ENCODE data around the gene RPL13A.

The RPL13A gene

DNA sequence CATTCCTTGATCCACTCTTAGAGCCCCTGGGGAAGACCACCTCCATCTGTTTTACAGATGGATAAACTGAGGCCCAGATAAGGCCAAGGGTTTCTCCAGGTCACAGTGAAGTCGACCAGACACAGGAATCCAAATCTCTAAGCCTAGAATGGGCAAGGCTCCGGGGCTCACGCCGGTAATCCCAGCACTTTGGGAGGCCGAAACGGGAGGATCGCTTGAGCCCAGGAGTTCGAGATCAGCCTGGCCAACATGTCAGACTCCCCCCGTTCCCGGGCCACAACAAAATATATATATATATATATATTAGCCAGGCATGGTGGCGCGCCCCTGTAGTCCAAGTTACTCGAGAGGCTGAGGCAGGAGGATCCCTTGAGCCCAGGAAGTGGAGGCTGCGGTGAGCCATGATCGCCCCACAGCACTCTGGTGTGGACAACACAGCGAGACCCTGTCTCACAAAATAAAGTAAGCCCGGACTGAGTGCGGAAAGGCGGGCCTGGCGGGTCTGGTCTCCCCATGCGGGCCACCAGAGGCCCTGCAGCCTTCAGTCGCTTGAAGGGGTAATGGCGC lies 615 bp upstream of the RPL13A start:
- DNase-seq: no peak

DNA sequence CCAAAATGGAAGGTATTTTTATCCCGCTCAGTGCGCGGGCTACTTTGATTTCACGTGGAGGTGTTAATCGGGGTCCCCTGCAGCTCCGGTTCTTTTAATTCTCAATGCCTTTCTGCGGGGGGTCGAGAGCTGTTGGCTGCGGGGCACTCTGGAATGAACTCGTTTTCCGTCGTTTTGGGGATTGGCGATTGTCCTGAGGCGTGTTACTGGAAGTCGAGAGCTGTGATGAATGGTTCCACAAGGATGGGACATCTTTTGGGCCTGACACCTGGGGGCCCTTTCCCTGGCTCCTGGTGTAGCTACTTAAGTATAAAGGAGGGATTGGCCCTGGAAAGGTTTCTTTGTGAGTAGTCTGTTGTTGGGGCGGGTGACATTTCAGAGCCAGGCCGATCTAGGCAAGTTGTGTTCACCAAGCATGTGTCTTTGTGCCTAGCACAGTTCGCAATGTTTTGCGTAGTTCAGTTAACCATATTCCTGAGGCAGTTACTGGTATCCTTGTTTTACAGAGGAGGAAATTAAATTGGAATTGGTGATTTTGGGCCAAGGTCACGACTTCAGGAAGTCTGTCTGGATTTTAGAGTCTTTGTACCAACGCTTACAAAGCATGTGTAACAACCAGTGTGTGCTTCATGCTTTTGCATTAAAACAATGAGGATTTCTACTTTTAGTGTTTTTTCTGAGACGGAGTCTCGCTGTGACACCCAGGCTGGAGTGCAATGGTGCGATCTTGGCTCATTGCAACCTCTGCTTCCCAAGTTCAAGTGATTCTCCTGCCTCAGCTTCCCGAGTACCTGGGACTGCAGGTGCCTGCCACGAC lies 846 bp downstream of the RPL13A start:
- no peak for DNase-seq

DNA sequence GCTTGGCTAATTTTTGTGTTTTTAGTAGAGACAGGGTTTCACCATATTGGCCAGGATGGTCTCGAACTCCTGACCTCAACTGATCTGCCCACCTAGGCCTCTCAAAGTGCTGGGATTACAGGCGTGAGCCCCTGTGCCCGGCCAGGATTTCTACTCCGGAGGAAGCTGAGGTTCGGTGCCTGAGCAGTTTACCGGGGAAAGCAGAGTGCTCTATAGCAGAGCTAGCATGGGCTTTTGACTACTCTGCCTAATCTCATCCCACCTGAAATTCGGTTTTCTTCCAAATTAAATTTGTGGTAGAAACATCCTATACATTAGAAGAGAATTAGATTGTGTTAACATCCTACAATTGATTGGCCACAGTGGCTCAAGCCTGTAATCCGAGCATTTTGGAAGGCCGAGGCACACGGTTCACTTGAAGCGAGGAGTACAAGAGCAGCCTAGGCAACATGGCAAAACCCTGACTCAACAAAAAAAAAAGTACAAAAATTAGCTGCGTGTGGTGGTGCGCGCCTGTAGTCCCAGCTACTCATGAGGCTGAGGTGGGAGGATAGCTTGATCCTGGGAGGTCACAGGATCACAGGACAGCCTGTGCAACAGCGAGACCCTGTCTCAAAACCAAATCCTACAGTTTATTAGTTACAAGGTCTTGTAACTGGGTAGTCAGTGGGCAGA lies 1.6 kb downstream of the RPL13A start:
- no peak for DNase-seq

DNA sequence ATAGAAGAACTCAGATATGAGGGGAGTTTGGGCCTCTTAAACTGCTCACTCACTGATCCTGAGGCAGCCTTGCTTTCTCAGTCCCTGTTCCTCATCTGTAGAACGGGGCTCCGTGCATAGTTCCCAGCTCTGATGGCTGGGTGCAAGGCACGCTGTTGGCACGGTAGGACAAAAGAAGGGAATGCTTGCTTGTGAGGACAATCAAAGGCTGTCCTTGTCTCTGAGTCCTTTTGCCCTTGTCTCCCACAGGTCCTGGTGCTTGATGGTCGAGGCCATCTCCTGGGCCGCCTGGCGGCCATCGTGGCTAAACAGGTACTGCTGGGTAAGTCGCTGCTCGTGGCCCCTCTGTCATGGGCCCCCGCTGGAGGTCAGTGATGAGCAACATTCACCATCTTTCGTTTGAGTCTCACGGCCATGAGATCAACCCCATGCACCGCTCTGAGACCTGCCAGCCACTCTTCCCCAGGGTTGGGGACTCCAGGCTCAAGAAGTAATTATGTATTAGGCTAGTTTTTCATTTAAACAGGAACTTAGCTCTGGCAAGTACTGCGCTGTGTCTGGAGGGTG lies 2.3 kb downstream of the RPL13A start:
- no peak for DNase-seq

DNA sequence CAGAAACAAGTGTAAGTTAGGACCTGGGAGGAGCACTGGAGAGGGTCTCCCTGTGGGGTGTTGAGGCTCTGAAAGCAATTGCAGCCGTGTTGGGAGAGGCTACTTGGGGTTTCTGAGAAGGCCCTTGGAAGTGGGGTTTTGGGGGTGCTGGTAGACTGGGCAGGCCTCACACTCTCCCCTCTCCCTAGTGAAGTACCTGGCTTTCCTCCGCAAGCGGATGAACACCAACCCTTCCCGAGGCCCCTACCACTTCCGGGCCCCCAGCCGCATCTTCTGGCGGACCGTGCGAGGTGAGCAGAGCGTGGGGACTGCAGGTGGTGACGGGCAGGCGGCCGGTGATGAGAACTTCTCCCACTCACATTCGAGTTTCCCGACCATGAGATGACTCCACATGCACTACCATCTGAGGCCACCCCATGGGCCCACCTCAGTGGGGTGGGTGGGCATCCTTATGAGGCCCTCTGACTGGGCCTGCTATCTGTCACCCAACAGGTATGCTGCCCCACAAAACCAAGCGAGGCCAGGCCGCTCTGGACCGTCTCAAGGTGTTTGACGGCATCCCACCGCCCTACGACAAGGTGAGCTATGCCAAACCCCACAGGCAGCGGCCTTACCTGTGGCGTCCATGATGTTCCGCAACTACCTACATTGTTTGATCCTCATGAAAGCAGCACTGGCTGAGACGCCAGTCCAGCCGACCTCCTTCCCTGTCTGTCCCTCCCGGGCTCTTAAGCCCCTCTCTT lies 3.0 kb downstream of the RPL13A start:
- DNase-seq: no peak

DNA sequence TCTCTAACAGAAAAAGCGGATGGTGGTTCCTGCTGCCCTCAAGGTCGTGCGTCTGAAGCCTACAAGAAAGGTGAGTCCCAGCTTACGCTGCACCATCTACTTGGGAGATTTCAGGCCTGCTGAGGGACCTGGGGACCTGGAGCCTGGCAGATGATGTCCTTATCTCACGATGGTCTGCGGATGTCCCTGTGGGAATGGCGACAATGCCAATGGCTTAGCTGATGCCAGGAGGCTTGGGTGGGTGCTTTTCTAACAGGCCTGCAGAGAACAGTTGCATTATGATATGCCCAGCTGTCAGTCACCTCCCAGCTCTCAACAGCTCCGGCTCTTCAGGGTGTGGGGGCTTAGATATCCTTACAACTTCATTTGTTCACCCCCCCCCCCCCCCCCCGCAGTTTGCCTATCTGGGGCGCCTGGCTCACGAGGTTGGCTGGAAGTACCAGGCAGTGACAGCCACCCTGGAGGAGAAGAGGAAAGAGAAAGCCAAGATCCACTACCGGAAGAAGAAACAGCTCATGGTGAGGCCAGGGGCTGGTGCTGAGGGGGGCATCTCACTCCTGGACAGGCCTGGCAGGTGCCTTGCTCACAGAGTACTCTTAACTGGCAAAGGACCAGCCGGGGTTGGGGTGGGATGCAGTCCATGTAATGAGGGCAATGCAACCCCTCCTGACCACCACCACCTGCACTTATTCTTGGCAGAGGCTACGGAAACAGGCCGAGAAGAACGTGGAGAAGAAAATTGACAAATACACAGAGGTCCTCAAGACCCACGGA lies 3.8 kb downstream of the RPL13A start:
- DNase-seq: no peak

DNA sequence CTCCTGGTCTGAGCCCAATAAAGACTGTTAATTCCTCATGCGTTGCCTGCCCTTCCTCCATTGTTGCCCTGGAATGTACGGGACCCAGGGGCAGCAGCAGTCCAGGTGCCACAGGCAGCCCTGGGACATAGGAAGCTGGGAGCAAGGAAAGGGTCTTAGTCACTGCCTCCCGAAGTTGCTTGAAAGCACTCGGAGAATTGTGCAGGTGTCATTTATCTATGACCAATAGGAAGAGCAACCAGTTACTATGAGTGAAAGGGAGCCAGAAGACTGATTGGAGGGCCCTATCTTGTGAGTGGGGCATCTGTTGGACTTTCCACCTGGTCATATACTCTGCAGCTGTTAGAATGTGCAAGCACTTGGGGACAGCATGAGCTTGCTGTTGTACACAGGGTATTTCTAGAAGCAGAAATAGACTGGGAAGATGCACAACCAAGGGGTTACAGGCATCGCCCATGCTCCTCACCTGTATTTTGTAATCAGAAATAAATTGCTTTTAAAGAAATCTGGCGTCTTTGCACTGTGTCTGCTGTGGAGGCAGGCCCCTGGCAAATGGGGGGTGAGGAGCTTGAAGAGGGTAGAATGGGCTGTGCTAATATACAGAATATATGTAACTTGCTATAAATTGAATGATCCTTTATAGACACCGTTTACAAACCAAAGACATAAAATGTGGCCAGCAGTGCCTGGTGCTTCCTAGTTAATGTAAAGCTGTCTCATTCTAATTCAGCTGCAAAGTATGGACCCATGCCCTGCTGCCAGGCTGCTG lies 4.6 kb downstream of the RPL13A start:
- no peak for DNase-seq

DNA sequence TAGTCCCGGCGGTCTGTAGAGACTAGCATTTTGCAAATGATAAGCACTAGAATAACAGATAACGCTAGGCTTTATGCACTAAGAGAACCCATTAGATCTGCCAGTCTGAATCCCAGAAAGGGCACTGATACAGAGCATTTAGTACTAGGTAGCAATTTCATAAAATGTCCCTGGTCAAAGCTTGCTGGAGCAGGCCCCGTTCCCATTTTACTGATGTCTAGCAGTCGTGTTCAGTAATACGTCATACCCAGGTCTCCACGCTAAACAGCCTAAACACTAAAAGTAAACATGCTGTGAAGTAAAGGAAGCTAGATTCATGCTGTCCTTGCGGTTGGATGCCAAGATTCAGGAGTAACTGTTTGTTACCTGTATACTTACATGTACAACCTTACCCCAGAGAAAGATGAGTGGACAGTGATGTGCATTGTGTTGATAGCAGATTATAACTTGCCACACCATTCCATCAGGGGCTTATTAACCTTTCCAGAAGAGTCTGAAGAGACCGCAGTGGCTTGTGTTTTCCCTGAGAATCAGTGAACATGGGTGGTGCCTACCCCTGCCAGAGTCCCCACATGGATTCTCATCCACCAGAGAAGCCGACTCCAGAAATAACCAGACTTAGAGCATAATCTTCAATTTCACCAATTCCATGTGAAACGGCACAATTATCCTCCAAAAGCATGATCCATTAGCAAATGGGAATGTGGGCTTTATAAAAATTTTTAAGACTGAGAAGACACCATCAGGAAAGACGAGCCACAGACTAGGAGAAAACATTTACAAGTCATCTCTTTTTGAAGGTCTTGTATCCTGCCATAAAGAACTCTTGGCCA lies 5.4 kb downstream of the RPL13A start:
- no peak for DNase-seq

DNA sequence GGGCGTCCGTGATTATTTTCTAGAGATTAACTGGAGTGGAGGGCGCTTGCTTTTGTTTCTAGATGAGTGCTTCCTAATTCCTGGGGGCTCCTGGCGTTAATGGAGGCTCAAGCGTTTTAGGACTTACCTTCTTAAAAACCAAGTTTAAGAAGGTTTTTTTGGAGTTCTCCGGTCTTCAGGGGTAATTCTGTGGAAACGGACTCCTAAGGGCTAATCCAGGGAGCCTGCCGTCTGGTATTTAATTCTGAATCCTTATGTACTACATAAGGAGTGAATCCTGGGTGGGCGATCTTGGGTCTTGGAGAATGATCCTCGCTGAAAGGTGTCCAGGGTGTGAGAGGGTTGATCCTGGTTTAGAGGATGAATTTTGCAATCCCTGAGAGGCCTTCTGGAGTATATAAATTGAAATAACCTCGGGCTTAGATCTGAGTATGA lies 9.2 kb downstream of the RPL13A start:
- DNase-seq: no peak

DNA sequence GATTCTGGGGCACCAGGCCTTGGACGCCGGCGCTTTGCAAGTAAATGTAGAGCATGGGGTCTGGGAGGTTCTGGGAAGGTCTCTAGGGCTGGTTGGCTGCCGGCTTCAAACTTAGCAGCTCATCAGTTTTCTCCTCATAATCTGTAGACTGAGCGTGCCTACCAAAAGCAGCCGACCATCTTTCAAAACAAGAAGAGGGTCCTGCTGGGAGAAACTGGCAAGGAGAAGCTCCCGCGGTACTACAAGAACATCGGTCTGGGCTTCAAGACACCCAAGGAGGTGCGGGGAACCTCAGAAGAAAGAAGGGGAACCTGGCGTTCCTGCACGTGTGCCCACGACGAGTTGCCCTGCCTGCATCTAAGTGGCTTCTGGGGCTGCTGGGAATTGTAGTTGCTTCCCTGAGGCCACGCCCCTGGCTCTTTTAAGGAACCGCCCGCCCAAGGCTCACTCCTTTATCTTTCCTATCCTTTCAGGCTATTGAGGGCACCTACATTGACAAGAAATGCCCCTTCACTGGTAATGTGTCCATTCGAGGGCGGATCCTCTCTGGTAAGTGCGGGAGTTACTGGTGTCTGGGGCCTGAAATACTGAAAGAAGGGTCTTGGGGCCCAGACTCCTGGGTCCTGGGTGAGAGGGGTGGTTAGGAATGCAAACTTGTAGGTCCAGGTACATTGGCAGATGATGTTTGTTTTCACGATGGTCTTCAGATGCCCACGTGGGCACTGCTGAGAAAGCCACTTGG lies 9.8 kb downstream of the RPL13A start:
- no peak for DNase-seq

DNA sequence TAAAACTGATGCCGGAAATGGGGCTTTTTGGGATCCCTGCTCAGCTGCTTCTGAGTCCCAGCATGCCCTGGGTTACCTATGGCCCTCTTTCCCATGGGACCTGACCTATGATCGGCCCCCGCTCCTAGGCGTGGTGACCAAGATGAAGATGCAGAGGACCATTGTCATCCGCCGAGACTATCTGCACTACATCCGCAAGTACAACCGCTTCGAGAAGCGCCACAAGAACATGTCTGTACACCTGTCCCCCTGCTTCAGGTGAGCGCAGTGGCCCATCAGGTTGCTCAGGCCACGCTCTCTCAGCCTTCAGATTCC lies 10.3 kb downstream of the RPL13A start:
- no peak for DNase-seq

DNA sequence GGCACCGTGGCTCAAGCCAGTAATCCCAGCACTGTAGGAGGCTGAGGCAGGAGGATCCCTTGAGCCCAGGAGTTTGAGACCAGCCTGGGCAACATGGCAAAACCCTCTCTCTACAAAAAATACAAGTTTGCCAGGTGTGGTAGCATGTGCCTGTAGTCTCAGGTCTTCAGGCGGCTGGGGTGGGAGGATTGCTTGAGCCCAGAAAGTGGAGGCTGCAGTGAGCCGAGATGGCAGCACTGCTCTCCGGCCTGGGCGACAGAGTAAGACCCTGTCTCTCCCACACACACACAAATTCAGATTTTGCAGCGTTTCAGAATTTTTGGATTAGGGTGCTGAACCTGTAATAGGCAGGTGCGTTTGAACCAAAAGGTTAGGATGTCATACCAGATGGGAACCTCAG lies 11.1 kb downstream of the RPL13A start:
- DNase-seq: no peak

DNA sequence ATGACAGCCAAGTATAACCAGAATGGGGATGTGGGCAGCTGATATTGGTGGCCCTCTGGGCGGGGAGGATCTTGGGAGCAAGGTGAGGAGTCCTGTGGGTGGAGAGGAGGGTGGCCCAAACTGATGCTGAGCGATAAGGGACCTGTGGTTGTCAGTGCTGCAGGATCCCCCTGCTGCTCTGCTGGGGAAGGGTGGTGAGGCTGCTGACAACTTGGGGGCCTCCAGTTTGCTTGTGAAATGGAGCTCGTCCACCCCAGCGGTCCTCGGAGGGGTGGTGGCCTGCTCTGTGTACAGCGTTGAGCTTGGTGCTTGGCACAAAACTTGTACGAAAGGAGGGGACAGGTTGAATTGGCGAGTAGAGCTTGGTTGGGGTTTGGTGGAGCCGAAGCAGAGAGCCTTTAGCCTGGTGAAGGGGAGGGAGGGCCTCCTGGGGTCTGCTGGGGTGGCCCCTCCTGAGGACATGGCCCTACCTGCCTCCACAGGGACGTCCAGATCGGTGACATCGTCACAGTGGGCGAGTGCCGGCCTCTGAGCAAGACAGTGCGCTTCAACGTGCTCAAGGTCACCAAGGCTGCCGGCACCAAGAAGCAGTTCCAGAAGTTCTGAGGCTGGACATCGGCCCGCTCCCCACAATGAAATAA lies 11.7 kb downstream of the RPL13A start:
- DNase-seq: no peak

DNA sequence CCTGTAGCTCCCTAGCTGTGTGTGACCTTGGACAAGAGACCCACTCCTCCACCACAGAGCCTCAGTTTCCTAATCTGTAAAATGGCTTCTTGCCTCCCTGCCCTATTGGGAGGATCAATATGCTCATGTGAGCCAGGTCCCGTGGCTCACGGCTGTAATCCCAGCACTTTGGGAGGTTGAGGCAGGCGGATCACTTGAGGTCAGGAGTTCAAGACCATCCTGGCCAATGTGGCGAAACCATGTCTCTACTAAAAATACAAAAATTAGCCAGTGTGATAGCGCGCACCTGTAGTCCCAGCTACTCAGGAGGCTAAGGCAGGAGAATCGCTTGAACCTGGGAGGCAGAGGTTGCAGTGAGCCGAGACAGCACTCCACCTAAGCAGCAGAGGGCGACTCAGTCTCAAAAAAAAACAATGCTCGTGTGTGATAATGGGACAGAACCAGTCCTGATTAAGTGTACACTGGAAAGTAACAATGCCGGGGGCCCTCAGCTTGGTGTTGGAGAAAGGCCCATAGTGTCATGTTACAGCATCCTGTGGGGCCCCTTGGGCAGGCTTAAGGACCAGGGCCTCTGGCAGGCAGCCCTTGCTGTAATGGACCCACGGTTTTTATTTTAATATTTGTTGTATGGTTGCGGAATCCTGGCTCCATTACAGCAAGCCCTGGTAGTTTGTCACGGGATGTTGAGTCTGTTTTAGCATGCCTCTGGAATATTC lies 15.6 kb downstream of the RPL13A start:
- peak; percentile 73 for DNase-seq

DNA sequence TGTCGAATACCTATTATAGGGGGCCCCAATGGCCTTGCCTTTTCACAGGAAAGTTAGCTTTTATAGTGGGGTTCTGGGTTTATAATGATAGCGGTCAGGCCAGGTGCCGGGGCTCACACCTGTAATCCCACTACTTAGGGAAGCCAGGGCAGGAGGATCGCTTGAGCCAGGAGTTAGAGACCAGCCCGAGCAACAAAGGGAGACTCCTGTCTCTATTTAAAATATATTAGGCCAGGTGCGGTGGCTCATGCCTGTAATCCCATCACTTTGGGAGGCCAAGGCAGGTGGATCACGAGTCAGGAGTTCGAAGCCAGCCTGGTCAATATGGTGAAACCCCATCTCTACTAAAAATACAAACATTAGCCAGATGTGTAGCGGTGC lies 16.2 kb downstream of the RPL13A start:
- DNase-seq: no peak

DNA sequence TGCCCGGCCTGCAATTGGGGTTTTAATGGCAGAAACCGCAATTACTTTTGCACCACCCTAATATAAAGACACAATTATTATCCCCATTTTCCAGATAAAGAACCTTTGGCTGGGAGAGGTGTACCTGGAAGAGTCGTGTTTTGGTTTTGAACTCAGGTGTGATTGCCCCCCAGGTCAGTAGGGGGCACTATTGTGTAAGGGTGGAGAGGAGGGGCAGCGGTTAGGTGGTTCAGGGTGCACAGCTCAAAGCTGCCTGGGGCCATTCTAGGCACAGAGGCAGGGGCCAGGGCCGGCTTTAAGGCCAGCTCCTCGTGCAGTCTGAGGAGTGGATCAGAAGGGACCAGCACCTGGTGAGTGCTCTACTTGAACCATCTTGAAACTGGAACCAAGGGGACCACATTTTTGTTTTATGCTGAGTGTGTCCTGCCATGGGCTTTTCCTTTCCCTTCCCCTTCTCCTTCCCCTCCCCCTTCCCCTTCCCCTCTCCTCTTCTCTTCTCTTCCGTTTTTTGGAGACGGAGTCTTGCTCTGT lies 19.2 kb downstream of the RPL13A start:
- DNase-seq: no peak

DNA sequence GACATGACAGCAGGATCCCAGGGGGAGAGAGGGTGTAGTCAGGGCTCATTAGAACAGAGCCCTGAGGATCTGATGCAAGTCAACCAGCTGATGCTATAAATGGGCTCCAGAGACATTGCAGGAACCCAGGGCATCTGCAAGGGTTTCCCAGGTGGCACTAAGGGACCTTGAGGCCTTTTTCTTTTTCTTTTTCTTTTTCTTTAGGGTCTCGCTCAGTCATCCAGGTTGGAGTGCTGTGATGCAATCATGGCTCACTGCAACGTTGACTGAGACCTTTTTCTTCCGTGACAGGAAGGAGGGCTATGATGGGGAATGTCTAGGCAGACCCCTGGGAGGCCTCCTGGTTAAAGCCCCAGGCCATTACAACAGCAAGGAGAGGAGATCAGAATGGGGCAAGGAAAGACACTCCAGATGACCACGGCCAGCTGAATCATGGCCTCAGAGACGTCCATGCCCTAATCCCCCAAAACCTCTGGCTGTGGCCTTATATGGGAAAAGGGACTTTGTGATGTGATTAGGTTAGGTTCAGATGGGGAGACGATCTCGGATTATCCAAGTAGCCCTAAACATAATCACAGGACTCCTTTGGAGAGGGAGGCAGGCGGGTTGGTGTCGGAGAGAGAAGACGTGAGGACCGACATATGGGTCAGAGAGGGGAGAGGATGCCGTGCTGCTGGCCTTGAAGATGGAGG lies 20.5 kb downstream of the RPL13A start:
- DNase-seq: no peak

All from left hindlimb (tissue), 1 donor.